T-cell (primary cell): ENCODE results near the gene LMOD1. TPM values are rescaled to one million over a fixed set of nuclear protein-coding genes. Genes with fewer than 3 reads are reported as not detected.

Experiments
- ATAC-seq, 4 experiments: fragments of 200-7000 bp in 3 of 4; fragments of 150-1000 bp in 1 of 4; cut with Tn5 transposase; replicated peaks in 1 of 4; 1 replicate in 3 of 4; 2 replicates in 1 of 4; pipeline ENCODE4 v1.10.0; 2021; ENCODE audit warnings: moderate library complexity in 3 of 4, mild to moderate bottlenecking in 2 of 4, moderate number of reproducible peaks in 1 of 4
- CTCF ChIA-PET, 2 donors: fragments of 300-600 bp; sonication (Branson Sonifier 250); formaldehyde crosslinking; loops; one replicate each; lab custom pipeline; 2022; ENCODE audit warnings: antibody characterized with exemption in 2 of 2; lab: Charles Lee
- POLR2A ChIA-PET, 2 donors: fragments of 300-600 bp; sonication (Branson Sonifier 250); formaldehyde crosslinking; loops; one replicate each; lab custom pipeline; 2022; ENCODE audit warnings: antibody characterized with exemption in 2 of 2; lab: Charles Lee
- DNase-seq, 35 experiments: peaks; one replicate each; pipeline versions ENCODE4 v3.0.0 to v3.0.0-alpha.2; 2013 to 2023
- H3K27ac ChIP-seq: one replicate; pipeline ENCODE4 v1.5.1; 2013; ENCODE audit warnings: low read length
- H3K27me3 ChIP-seq, 2 experiments: replicated peaks in 1 of 2; 1 replicate in 1 of 2; 2 replicates in 1 of 2; pipeline versions ENCODE4 v1.6.1 to v1.7.0; 2013; ENCODE audit warnings: low read length in 1 of 2, mixed read lengths in 1 of 2; ENCODE audit not compliant: control insufficient read depth in 2 of 2, insufficient read depth in 2 of 2; ENCODE audit errors: extremely low read depth in 1 of 2
- H3K36me3 ChIP-seq, 2 donors: 1 replicate in 1 of 2; 2 replicates in 1 of 2; pipeline versions ENCODE4 v1.6.1 to v1.7.0; 2013; ENCODE audit warnings: low read length in 1 of 2; ENCODE audit not compliant: control insufficient read depth in 2 of 2, insufficient read depth in 1 of 2; ENCODE audit errors: extremely low read depth in 1 of 2
- H3K4me1 ChIP-seq, 2 experiments: 1 replicate in 1 of 2; 2 replicates in 1 of 2; pipeline versions ENCODE4 v1.6.1 to v1.7.0; 2013; ENCODE audit warnings: low read length in 2 of 2, mixed read lengths in 1 of 2; ENCODE audit not compliant: insufficient read depth in 2 of 2, control insufficient read depth in 1 of 2; ENCODE audit errors: extremely low read depth in 1 of 2
- H3K4me3 ChIP-seq, 2 donors: 1 replicate in 1 of 2; 2 replicates in 1 of 2; pipeline versions ENCODE4 v1.5.1 to v1.7.0; 2013; ENCODE audit warnings: mild to moderate bottlenecking in 2 of 2, low read length in 1 of 2, moderate library complexity in 1 of 2; ENCODE audit not compliant: control insufficient read depth in 1 of 2; ENCODE audit errors: extremely low read depth in 1 of 2
- H3K9me3 ChIP-seq: 2 replicates; pipeline ENCODE4 v1.7.0; 2013
- H3K27ac Mint-ChIP-seq, 2 donors: one replicate each; pipeline ENCODE4 v1.8.0; 2020 to 2021; ENCODE audit warnings: mild to moderate bottlenecking in 2 of 2, mixed read lengths in 2 of 2
- H3K27me3 Mint-ChIP-seq, 2 donors: one replicate each; pipeline ENCODE4 v1.8.0; 2021 to 2022; ENCODE audit warnings: mixed read lengths in 2 of 2
- H3K36me3 Mint-ChIP-seq: one replicate; pipeline ENCODE4 v1.8.0; 2021; ENCODE audit warnings: mixed read lengths
- H3K4me1 Mint-ChIP-seq, 3 donors: one replicate each; pipeline ENCODE4 v1.8.0; 2020 to 2022; ENCODE audit warnings: mixed read lengths in 3 of 3, mild to moderate bottlenecking in 1 of 3
- H3K4me3 Mint-ChIP-seq, 3 donors: one replicate each; pipeline ENCODE4 v1.8.0; 2020 to 2022; ENCODE audit warnings: mild to moderate bottlenecking in 3 of 3, mixed read lengths in 3 of 3, moderate library complexity in 3 of 3
- H3K9me3 Mint-ChIP-seq, 3 donors: one replicate each; pipeline ENCODE4 v1.8.0; 2020 to 2022; ENCODE audit warnings: mixed read lengths in 3 of 3
- WGBS: methylation state at CpG from one replicate; pipeline ENCODE4 v1.1.5; 2013; ENCODE audit warnings: missing lambda C conversion rate; ENCODE audit not compliant: insufficient coverage; 5-methylcytosine and 5-hydroxymethylcytosine counted together
- total RNA-seq, 35 experiments: library from RNA in 6 of 35; stranded (reverse) in 6 of 35; fragments of 120-200 nt in 1 of 35; gene quantifications; one replicate each; pipeline versions ENCODE4 v1.2.1 to v1.2.4 and lab custom pipeline; 2013 to 2026

Gene LMOD1
- total RNA-seq, 5 donors from 2014 or later (not counting 1 experiment from before 2014, with no cell fraction given), result 0.10 to 0.29 (median 0.16) TPM; not detected in 2

GRCh38 chr1:201914456-201915235, 31.7 kb downstream of the LMOD1 start:
- Mint-ChIP-seq H3K9me3 (no peaks in the 10 kb centered on the region), H3K36me3 (no peaks in the 10 kb centered on the region), H3K27ac (no peak overlapping the region), H3K27me3 (peaks cover 17 to 18% of the 10 kb centered on the region in 2 donors), H3K4me1 (peaks cover 0 to 1% (median 0%) of the 10 kb centered on the region in 3 donors), H3K4me3 (no peak overlapping the region)
- peaks cover 0 to 25% of the 10 kb centered on the region in 2 experiments for H3K27me3 ChIP-seq
- no peak overlapping the region for H3K27ac ChIP-seq
- no peak for ATAC-seq
- H3K36me3 ChIP-seq, result no peaks in the 10 kb centered on the region
- CTCF ChIA-PET, result no interaction called here
- POLR2A ChIA-PET, result no interaction called here
- WGBS, result 90% methylated on average over 14 of the region's 14 CpGs
- no peaks in the 10 kb centered on the region for H3K9me3 ChIP-seq
- no peak for DNase-seq
- no peaks in the 10 kb centered on the region for H3K4me1 ChIP-seq
- no peak overlapping the region for H3K4me3 ChIP-seq

- Mint-ChIP-seq H3K4me1 (peaks cover 0 to 1% (median 0%) of the 10 kb centered on the region in 3 donors), H3K27me3 (peaks cover 18 to 21% of the 10 kb centered on the region in 2 donors), H3K27ac (no peak overlapping the region), H3K4me3 (no peak overlapping the region), H3K9me3 (no peaks in the 10 kb centered on the region), H3K36me3 (no peaks in the 10 kb centered on the region)
- H3K9me3 ChIP-seq, result no peaks in the 10 kb centered on the region
- CTCF ChIA-PET, result interaction anchor here in 1 of 2 donors (0.6 kb wide), 1 partner anchor 55 kb away, joined by 3 read pairs; no protein-coding TSS in a partner anchor
- H3K4me3 ChIP-seq, result no peak overlapping the region
- H3K4me1 ChIP-seq, result no peaks in the 10 kb centered on the region
- POLR2A ChIA-PET, result no interaction called here
- H3K27me3 ChIP-seq, result peaks cover 0 to 30% of the 10 kb centered on the region in 2 experiments
- WGBS, result 85% methylated on average over 2 of the region's 5 CpGs
- ATAC-seq (no peak), DNase-seq (no peak)
- H3K27ac ChIP-seq, result no peak overlapping the region
- no peaks in the 10 kb centered on the region for H3K36me3 ChIP-seq
Measured at GRCh38 chr1:201912832-201913231, 33.5 kb downstream of the LMOD1 start.

GRCh38 chr1:201911826-201912571, 34.3 kb downstream of the LMOD1 start:
- H3K27me3 Mint-ChIP-seq, result peaks cover 18 to 21% of the 10 kb centered on the region in 2 donors
- ChIA-PET POLR2A (no interaction called here), CTCF (no interaction called here)
- DNase-seq (no peak), ATAC-seq (no peak)
- Histone ChIP-seq H3K4me3 (no peak overlapping the region), H3K27me3 (peaks cover 0 to 28% of the 10 kb centered on the region in 2 experiments), H3K9me3 (no peaks in the 10 kb centered on the region), H3K27ac (no peak overlapping the region), H3K4me1 (no peaks in the 10 kb centered on the region), H3K36me3 (no peaks in the 10 kb centered on the region)
- peaks cover 0 to 1% (median 0%) of the 10 kb centered on the region in 3 donors for H3K4me1 Mint-ChIP-seq
- H3K36me3 Mint-ChIP-seq, result no peaks in the 10 kb centered on the region
- WGBS, result 92% methylated on average over 2 of the region's 4 CpGs
- H3K27ac Mint-ChIP-seq, result no peak overlapping the region
- no peak overlapping the region for H3K4me3 Mint-ChIP-seq
- H3K9me3 Mint-ChIP-seq, result no peaks in the 10 kb centered on the region

GRCh38 chr1:201907621-201908020, 38.7 kb downstream of the LMOD1 start:
- H3K36me3 ChIP-seq, result no peaks in the 10 kb centered on the region
- CTCF ChIA-PET, result interaction anchor here in 1 of 2 donors (0.5 kb wide), 1 partner anchor 203 kb away, joined by 10 read pairs; no protein-coding TSS in a partner anchor
- Mint-ChIP-seq H3K9me3 (no peaks in the 10 kb centered on the region), H3K27me3 (peaks cover 0 to 8% of the 10 kb centered on the region in 2 donors), H3K27ac (no peak overlapping the region), H3K36me3 (no peaks in the 10 kb centered on the region), H3K4me1 (no peaks in the 10 kb centered on the region), H3K4me3 (no peak overlapping the region)
- H3K27me3 ChIP-seq, result peaks cover 0 to 20% of the 10 kb centered on the region in 2 experiments
- H3K4me3 ChIP-seq, result no peak overlapping the region
- no peaks in the 10 kb centered on the region for H3K9me3 ChIP-seq
- H3K4me1 ChIP-seq, result no peaks in the 10 kb centered on the region
- WGBS, result 80% methylated on average over 1 of the region's 6 CpGs
- H3K27ac ChIP-seq, result no peak overlapping the region
- POLR2A ChIA-PET, result no interaction called here
- ATAC-seq (no peak), DNase-seq (no peak)

GRCh38 chr1:201906336-201906735, 40.0 kb downstream of the LMOD1 start:
- whole genome bisulfite sequencing, result 86% methylated on average over 2 of the region's 3 CpGs
- no peaks in the 10 kb centered on the region for H3K36me3 Mint-ChIP-seq
- no peak for ATAC-seq
- Histone ChIP-seq H3K27me3 (peaks cover 0 to 20% of the 10 kb centered on the region in 2 experiments), H3K9me3 (no peaks in the 10 kb centered on the region), H3K4me1 (no peaks in the 10 kb centered on the region), H3K4me3 (no peak overlapping the region), H3K27ac (no peak overlapping the region), H3K36me3 (no peaks in the 10 kb centered on the region)
- CTCF ChIA-PET, result interaction anchor here in 1 of 2 donors (1.8 kb wide), 1 partner anchor 10 kb away, joined by 4 read pairs; no protein-coding TSS in a partner anchor
- H3K27ac Mint-ChIP-seq, result no peak overlapping the region
- no peak for DNase-seq
- POLR2A ChIA-PET, result no interaction called here
- H3K4me1 Mint-ChIP-seq, result no peaks in the 10 kb centered on the region
- H3K4me3 Mint-ChIP-seq, result no peak overlapping the region
- no peaks in the 10 kb centered on the region for H3K9me3 Mint-ChIP-seq
- peaks cover 0 to 5% of the 10 kb centered on the region in 2 donors for H3K27me3 Mint-ChIP-seq

GRCh38 chr1:201905234-201905890, 41.0 kb downstream of the LMOD1 start:
- ATAC-seq, result no peak
- Mint-ChIP-seq H3K4me3 (no peak overlapping the region), H3K27me3 (peaks cover under 1 to 7% of the 10 kb centered on the region in 2 donors), H3K36me3 (no peaks in the 10 kb centered on the region), H3K4me1 (no peaks in the 10 kb centered on the region), H3K27ac (no peak overlapping the region), H3K9me3 (no peaks in the 10 kb centered on the region)
- Histone ChIP-seq H3K27ac (no peak overlapping the region), H3K4me1 (no peaks in the 10 kb centered on the region), H3K27me3 (peaks cover 0 to 13% of the 10 kb centered on the region in 2 experiments), H3K9me3 (no peaks in the 10 kb centered on the region), H3K4me3 (no peak overlapping the region), H3K36me3 (no peaks in the 10 kb centered on the region)
- no peak for DNase-seq
- WGBS, result 66% methylated on average over 2 of the region's 6 CpGs
- CTCF ChIA-PET, result interaction anchor here in 1 of 2 donors (1.8 kb wide), 1 partner anchor 9 kb away, joined by 4 read pairs; no protein-coding TSS in a partner anchor
- POLR2A ChIA-PET, result no interaction called here
